ENCODE results near the gene C17orf107.
"Not testable (repeated sequence)": the region's sequence is repeated elsewhere in the genome, so short reads cannot be mapped to it uniquely, and the experiment has no call there.

Gene C17orf107

GRCh38 chr17:4901108-4901647, 1.8 kb downstream of the C17orf107 start:
- DNase-seq, result no peak

DNA sequence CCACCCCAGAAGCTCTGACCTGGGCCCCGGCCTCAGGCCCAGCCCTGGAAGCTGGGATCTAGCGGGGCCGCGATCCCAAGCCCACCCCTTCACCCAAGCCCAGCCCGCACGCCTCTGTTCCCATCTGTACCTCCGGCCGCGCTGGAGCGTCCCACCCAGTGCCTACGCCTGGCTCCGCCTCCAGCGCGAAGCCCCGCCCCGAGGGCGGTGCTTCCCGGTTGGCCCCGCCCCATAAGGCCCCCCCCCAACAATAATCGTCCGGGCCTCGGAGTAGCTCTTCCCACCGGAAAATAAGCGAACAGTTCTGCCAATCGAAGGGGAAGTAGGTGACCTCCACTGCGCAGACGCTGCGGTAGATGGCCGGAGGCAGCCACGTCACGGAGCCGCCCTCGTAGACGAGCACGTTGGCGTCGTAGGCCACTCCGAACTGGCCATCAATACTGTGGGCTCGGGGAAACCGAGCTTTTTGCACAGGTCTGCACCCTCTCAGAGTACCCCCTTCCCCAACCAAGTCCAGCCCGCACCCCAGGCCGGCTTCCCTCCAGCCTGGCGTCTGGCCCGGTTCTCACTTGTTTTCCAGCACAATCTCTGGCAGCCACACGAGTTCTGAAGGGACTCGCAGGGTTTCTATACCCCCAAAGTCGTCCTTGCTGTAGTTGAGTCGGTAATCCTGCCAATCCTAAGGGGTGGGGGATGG, 2.5 kb downstream of the C17orf107 start:
- no peak for DNase-seq

DNA sequence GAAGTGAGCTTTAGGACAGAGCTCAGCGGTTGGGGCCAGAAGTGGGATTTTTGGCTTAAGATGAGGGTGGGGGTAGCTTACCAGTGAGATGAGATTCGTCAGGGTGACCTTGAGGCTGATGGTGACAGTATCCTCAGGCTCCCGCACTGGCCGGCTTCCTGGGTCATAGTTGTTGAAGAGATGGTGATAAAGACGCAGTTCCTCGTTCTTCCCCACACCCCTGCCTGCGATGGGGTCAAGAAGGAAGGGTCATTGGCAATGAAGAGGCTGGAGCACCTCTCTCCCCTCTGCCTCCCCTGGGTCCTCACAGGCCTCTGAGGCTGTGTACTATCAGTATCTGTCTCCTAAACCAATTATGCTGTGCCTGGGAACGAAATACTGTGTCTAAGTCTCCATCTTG, 3.2 kb downstream of the C17orf107 start:
- no peak for DNase-seq

DNA sequence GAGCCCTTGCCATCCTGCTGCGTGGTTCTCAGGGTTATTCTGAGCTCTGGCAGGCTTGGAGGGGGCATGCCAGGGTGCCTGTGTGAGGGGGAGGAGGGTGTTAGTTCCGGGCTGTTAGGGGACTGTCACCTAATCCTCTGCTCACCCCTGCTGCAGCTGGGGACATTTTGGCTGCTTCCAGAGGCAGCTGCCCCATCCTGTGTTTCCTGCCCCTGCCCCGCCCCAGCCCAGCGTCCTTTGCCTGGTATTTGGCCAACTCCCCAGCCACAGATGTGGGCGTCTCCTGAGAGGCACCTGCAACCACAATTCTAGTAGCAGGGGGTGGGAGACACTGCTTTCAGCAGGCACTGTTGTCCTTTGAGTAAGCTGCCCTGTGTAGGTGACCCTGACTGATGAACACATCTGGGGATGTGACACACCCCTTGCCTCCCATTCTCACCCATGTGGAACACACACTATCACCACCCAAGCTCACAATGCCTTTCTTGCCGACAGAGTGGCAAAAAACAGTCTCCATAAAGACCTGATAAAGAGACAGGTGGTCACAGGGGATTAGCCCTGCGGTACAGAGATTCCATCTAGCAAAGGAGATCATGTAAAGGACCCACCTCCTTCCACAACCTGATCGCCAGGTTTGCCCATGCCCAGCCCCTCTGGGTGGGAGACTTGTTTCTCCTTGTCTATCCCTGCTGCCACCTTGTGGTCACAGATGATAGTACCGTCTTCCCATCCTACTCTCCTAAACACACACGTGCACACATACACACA, 3.9 kb downstream of the C17orf107 start, which contains the start of gene CHRNE:
Gene CHRNE (minus strand): TSS at position 48 of the 768 bp plus-strand sequence. CDS start 35 bp downstream, at position 13.
- peak; percentile 95 for DNase-seq

- not testable (repeated sequence) for DNase-seq
Measured at GRCh38 chr17:4906642-4907041, 7.3 kb downstream of the C17orf107 start.

DNA sequence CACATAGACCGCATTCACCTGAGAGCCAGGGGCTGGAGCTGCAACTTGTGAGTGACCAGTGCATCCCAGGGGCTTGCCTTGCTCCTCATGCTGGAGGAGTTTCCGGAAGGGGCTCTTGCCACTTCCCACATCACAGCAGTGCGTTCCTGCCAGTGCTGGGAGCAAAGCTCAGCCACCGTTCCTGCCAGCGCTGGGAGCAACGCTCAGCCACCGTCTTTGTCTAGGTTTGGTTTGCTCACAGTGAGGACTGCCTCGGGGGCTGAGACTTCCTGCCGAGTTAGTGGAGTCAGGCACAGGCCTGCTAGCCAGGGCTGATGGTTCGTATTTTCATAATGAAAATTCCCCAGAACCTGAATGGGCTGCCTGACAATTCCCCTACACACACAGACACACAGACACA, 9.0 kb downstream of the C17orf107 start:
- DNase-seq, result peak; percentile 96

DNA sequence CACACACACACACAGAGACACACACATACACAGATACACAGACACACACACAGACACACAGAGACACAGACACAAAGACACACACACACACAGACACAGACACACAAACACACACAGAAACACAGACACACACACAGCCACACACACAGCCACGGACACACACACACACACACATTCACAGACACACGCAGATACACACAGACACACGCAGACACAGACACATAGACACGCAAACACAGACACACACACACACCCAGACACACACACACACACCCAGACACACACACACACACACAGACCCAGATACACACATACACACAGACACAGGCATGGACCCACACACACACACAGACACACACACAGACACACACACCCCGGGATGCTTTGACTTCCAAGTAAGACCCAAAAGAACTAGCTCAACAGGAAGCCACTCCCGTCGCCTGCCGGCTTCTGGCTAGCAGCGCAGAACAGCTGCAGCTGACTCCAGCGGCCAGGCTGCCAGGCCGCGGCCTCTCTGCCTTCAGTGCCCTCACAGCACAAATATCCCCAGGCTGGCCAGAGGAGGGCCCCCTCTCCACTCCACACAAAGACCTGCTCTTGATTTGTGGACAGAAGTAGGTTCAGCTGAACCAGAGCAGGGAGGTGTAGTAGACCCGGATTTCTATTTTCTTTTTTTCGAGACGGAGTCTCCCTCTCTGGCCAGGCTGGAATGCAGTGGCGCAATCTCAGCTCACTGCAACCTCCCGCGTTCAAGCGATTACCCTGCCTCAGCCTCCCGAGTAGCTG, 9.6 kb downstream of the C17orf107 start:
- DNase-seq, result peak; percentile 100

DNA sequence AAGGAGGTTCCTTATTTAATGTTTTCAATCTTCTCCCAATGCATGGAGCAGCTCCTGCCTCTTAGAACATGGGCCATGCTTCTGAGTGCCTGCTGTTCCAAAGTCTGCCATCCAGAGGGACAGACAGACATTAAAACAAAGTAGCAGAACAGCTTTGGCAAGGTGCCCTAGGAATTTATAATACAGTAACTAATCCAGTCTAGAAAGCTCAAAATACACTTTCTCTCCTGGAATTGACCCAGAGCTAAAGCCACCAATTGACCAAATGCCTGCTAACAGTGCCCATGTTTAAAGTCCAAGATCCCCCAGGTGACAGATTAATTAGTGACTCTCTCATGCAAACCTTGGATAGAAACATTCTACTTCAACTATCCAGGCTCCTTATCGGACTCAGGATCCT, 14.7 kb downstream of the C17orf107 start:
- DNase-seq, result no peak

- not testable (repeated sequence) for DNase-seq
Measured at GRCh38 chr17:4914551-4914950, 15.2 kb downstream of the C17orf107 start.

GRCh38 chr17:4919511-4920047, 20.2 kb downstream of the C17orf107 start:
- DNase-seq, result peak; percentile 63

- DNase-seq, result peak; percentile 77
Measured at GRCh38 chr17:4920351-4921048, 21.2 kb downstream of the C17orf107 start.

- DNase-seq, result no peak
Measured at GRCh38 chr17:4921320-4921719, 22.0 kb downstream of the C17orf107 start.

DNA sequence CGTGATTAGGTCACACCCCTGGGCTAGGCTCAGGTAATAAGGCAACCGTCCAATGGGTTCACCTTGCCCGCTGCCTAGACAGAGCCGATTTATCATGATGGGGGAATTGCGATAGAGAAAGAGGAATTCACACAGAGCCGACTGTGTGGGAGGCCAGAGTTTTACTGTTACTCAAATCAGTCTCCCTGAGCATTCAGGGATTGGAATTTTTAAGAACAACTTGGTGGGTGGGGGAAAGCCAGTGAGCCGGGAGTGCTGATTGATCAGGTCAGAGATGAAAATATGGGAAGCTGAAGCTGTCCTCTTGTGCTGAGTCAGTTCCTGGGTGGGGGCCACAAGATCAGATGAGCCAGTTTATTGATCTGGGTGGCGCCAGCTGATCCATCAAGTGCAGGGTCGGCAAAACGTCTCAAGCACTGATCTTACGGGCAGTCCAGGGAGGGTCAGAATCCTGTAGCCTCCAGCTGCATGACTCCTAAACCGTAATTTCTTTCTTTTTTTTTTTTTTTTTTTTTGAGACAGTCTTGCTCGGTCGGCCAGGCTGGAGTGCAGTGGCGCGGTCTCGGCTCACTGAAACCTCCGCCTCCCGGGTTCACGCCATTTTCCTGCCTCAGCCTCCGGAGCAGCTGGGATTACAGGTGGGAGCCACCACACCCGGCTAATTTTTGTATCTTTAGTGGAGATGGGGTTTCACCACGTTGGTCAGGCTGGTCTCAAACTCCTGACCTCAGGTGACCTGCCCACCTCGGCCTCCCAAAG, 27.4 kb downstream of the C17orf107 start:
- peak; percentile 49 for DNase-seq

- no peak for DNase-seq
Measured at GRCh38 chr17:4928881-4929280, 29.5 kb downstream of the C17orf107 start.

- no peak for DNase-seq
Measured at GRCh38 chr17:4931963-4932362, 32.6 kb downstream of the C17orf107 start, which contains the start of gene GP1BA. Gene GP1BA, plus strand, starts transcription at chr17:4932277. Its CDS starts 328 bp downstream, at chr17:4932605.

DNA sequence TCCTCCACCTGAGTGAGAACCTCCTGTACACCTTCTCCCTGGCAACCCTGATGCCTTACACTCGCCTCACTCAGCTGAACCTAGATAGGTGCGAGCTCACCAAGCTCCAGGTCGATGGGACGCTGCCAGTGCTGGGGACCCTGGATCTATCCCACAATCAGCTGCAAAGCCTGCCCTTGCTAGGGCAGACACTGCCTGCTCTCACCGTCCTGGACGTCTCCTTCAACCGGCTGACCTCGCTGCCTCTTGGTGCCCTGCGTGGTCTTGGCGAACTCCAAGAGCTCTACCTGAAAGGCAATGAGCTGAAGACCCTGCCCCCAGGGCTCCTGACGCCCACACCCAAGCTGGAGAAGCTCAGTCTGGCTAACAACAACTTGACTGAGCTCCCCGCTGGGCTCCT, 33.4 kb downstream of the C17orf107 start:
- DNase-seq, result no peak

DNA sequence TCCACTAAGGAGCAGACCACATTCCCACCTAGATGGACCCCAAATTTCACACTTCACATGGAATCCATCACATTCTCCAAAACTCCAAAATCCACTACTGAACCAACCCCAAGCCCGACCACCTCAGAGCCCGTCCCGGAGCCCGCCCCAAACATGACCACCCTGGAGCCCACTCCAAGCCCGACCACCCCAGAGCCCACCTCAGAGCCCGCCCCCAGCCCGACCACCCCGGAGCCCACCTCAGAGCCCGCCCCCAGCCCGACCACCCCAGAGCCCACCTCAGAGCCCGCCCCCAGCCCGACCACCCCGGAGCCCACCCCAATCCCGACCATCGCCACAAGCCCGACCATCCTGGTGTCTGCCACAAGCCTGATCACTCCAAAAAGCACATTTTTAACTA, 34.3 kb downstream of the C17orf107 start:
- DNase-seq, result no peak

GRCh38 chr17:4934173-4934979, 35.0 kb downstream of the C17orf107 start:
- peak; percentile 89 for DNase-seq

- DNase-seq, result no peak
Measured at GRCh38 chr17:4935650-4936049, 36.3 kb downstream of the C17orf107 start.

DNA sequence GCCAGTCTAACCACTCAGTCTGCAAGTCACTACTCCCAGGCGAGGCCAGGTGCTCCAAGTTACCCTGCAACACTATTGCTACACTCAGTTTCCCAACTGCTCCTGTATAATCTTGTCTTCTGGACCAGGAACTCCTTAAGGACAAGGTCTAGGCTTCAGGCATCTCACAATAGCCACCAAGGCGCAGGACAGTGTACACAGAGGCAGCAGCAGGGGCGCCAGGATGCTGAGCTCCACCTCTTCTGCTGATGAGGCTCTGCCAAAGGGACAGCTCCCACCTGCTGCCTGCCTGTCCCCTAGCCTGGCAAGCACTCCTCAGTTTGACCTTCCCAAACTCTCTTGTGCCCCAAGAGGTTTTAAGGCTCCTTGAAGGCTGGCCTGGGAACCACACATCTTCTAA, 37.1 kb downstream of the C17orf107 start:
- no peak for DNase-seq
